Measurements from ENCODE around the gene LPCAT2. TPM values are rescaled to one million over a fixed set of nuclear protein-coding genes. Genes with fewer than 3 reads are reported as not detected.
A peak's percentile ranks its signal among the peaks of the same experiment; 100 is the strongest.

The LPCAT2 gene
- total and polyA plus RNA-seq, 2 experiments from 2014 or later, result 7.8 to 23.8 TPM

GRCh38 chr16:55479430-55480140 lies 29.3 kb upstream of the LPCAT2 start:
- 0 out of 2 replicates have a peak, but pooled peaks cover 3% of the 10 kb centered on the region for H3F3A ChIP-seq (replicated peaks; ENCODE audit: low read depth)
- peaks cover 7% of the 10 kb centered on the region for H4K20me1 ChIP-seq (replicated peaks; ENCODE audit: insufficient read depth)
- peaks cover 66% of the 10 kb centered on the region for H3K27me3 ChIP-seq (ENCODE audit: insufficient read depth)
- peak overlapping the region; percentile 88 for H3K4me3 ChIP-seq
- no peaks in the 10 kb centered on the region for H3K9me2 ChIP-seq (ENCODE audit: insufficient read depth)
- TF ChIP-seq CTCF (conservative IDR thresholded peaks at IDR 0.05; ENCODE audit: low read depth in 2 of 2) (0 out of 4 replicates have a peak, but pooled peaks of 1 of the 2 experiments have one; percentile 4), ETS1 (IDR thresholded peaks at IDR 0.05) (0 out of 2 replicates have a peak, but pooled peaks have one; percentile 31), NANOG (IDR thresholded peaks at IDR 0.05; ENCODE audit: borderline replicate concordance) (no peak)
- H3K79me2 ChIP-seq (replicated peaks; ENCODE audit: insufficient read depth), result no peaks in the 10 kb centered on the region
- no peaks in the 10 kb centered on the region; the same call in 2 of the 3 replicates for H3K9me3 Mint-ChIP-seq
- H3K27ac Mint-ChIP-seq, result 0 out of 2 replicates have a peak overlapping the region, but pooled peaks have one; percentile 23
- ATAC-seq (peak; percentile 14), DNase-seq (ENCODE audit: low spot score) (peak; percentile 46)
- peak overlapping the region; percentile 88 for H3K4me3 Mint-ChIP-seq
- H2AFZ ChIP-seq, result peak overlapping the region; percentile 98
- peaks cover 37% of the 10 kb centered on the region for H3K27me3 Mint-ChIP-seq (ENCODE audit: insufficient read depth, low read depth, poor library complexity)
- H3K36me3 ChIP-seq (ENCODE audit: insufficient read depth), result no peaks in the 10 kb centered on the region
- peaks cover 23% of the 10 kb centered on the region for H3K4me1 ChIP-seq (ENCODE audit: insufficient read depth)
- H3K36me3 Mint-ChIP-seq (ENCODE audit: low read depth), result peaks cover 12% of the 10 kb centered on the region
- peak overlapping the region; percentile 99 for H3K4me2 ChIP-seq
- H3K27ac ChIP-seq (ENCODE audit: low read depth), result 0 out of 2 replicates have a peak overlapping the region, but pooled peaks have one; percentile 30
- H3K4me1 Mint-ChIP-seq, result peaks cover 38% of the 10 kb centered on the region

GRCh38 chr16:55480228-55480655 lies 28.6 kb upstream of the LPCAT2 start:
- peaks cover 65% of the 10 kb centered on the region for H3K27me3 ChIP-seq (ENCODE audit: insufficient read depth)
- peak overlapping the region; percentile 88 for H3K4me3 Mint-ChIP-seq
- peaks cover 17% of the 10 kb centered on the region for H3K36me3 Mint-ChIP-seq (ENCODE audit: low read depth)
- H3K36me3 ChIP-seq (ENCODE audit: insufficient read depth), result no peaks in the 10 kb centered on the region
- peak overlapping the region; percentile 99 for H3K4me2 ChIP-seq
- H3K4me3 ChIP-seq, result peak overlapping the region; percentile 88
- H3K27me3 Mint-ChIP-seq (ENCODE audit: insufficient read depth, low read depth, poor library complexity), result peaks cover 37% of the 10 kb centered on the region
- peak overlapping the region; percentile 98 for H2AFZ ChIP-seq
- no peaks in the 10 kb centered on the region for H3K9me3 Mint-ChIP-seq
- H3K27ac ChIP-seq (ENCODE audit: low read depth), result no peak overlapping the region
- TF ChIP-seq POLR2AphosphoS5 (IDR thresholded peaks at IDR 0.05; ENCODE audit: low read depth) (no peak), ETS1 (IDR thresholded peaks at IDR 0.05) (no peak), EZH2 (IDR thresholded peaks at IDR 0.05; ENCODE audit: low read depth, unreplicated experiment) (peak; percentile 31)
- ATAC-seq (peak; percentile 71), DNase-seq (ENCODE audit: low spot score) (peak; percentile 64)
- H3K4me1 Mint-ChIP-seq, result peaks cover 34% of the 10 kb centered on the region
- H3K27ac Mint-ChIP-seq, result no peak overlapping the region
- H3F3A ChIP-seq (replicated peaks; ENCODE audit: low read depth), result 0 out of 2 replicates have a peak, but pooled peaks cover 3% of the 10 kb centered on the region
- H4K20me1 ChIP-seq (replicated peaks; ENCODE audit: insufficient read depth), result peaks cover 7% of the 10 kb centered on the region
- no peaks in the 10 kb centered on the region for H3K9me2 ChIP-seq (ENCODE audit: insufficient read depth)
- H3K4me1 ChIP-seq (ENCODE audit: insufficient read depth), result peaks cover 23% of the 10 kb centered on the region
- H3K79me2 ChIP-seq (replicated peaks; ENCODE audit: insufficient read depth), result no peaks in the 10 kb centered on the region
